Measurements from ENCODE around the gene FADS1. TPM values are rescaled to one million over a fixed set of nuclear protein-coding genes. Genes with fewer than 3 reads are reported as not detected.
A peak's percentile ranks its signal among the peaks of the same experiment; 100 is the strongest.

Gene FADS1
- total RNA-seq, 1 donor from 2014 or later = 248 TPM

DNA sequence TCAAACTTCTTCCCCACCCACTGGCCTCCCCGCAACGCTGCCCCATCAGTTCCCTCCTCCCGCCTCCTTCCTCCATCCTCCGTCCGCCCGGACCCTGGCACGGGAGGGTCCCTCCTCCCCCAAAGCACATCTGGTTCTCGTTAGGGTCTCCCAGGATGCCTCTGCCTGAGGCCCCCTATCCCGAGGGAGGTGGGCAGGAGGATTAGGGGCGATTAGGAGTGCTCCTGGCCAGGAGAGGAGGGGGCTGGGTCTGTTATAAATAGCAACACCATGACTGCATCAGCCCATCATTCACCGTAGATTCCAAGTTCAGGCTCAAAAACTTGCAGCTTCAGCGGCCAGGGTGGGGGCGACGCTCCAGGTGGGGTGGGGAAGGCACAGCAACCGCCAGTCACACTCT is 54.0 kb downstream of the FADS1 start:
- peaks cover 24% of the 10 kb centered on the region for H3K27me3 Mint-ChIP-seq (ENCODE audit: low read depth)
- no peak for DNase-seq (ENCODE audit: low read depth, low spot score)
- no peak overlapping the region for H3K27ac Mint-ChIP-seq (ENCODE audit: unreplicated experiment)
- no peaks in the 10 kb centered on the region for H3K36me3 Mint-ChIP-seq (ENCODE audit: low read depth)
- H3K9me3 Mint-ChIP-seq = no peaks in the 10 kb centered on the region
- no peak for TF ChIP-seq CTCF (conservative IDR thresholded peaks at IDR 0.05)
- peaks cover 10% of the 10 kb centered on the region for H3K4me1 Mint-ChIP-seq
- no peak overlapping the region for H3K4me3 Mint-ChIP-seq

- H3K27ac Mint-ChIP-seq (ENCODE audit: unreplicated experiment) = no peak overlapping the region
- no peaks in the 10 kb centered on the region for H3K9me3 Mint-ChIP-seq
- no peak overlapping the region for H3K4me3 Mint-ChIP-seq
- no peak for DNase-seq (ENCODE audit: low read depth, low spot score)
- H3K27me3 Mint-ChIP-seq (ENCODE audit: low read depth) = peaks cover 25% of the 10 kb centered on the region
- TF ChIP-seq CTCF (conservative IDR thresholded peaks at IDR 0.05) = no peak
- no peaks in the 10 kb centered on the region for H3K36me3 Mint-ChIP-seq (ENCODE audit: low read depth)
- peaks cover 11% of the 10 kb centered on the region for H3K4me1 Mint-ChIP-seq
Observed at GRCh38 chr11:61762223-61762615, 54.6 kb downstream of the FADS1 start.

GRCh38 chr11:61761440-61762222 is 55.2 kb downstream of the FADS1 start:
- Mint-ChIP-seq H3K27ac (ENCODE audit: unreplicated experiment) (no peak overlapping the region), H3K36me3 (ENCODE audit: low read depth) (no peaks in the 10 kb centered on the region), H3K4me1 (peaks cover 14% of the 10 kb centered on the region), H3K27me3 (ENCODE audit: low read depth) (peaks cover 27% of the 10 kb centered on the region), H3K9me3 (no peaks in the 10 kb centered on the region), H3K4me3 (no peak overlapping the region)
- no peak for DNase-seq (ENCODE audit: low read depth, low spot score)
- no peak for TF ChIP-seq CTCF (conservative IDR thresholded peaks at IDR 0.05)

DNA sequence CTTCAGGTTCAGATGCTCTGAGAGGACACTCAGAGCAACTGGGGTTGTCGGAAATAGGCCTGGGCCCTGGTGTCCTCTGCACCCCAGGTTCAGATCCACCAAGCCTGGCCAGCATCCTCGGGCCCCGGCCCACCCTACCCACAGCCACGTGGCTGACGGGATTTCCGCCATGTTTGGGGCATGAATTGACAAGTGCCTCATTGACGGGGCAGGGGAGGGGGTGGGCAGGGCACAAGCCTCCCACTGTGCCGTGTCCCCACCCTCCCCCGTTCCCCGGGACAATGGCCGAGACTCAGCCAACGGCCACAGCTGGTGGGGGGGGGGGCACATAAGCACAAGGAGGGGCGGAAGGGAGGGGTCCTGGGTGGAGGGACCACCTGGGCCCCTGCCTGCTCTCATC is 55.9 kb downstream of the FADS1 start:
- H3K9me3 Mint-ChIP-seq = no peaks in the 10 kb centered on the region
- H3K4me1 Mint-ChIP-seq = peaks cover 14% of the 10 kb centered on the region
- no peak overlapping the region for H3K4me3 Mint-ChIP-seq
- peaks cover 32% of the 10 kb centered on the region for H3K27me3 Mint-ChIP-seq (ENCODE audit: low read depth)
- H3K36me3 Mint-ChIP-seq (ENCODE audit: low read depth) = no peaks in the 10 kb centered on the region
- DNase-seq (ENCODE audit: low read depth, low spot score) = no peak
- no peak for TF ChIP-seq CTCF (conservative IDR thresholded peaks at IDR 0.05)
- H3K27ac Mint-ChIP-seq (ENCODE audit: unreplicated experiment) = no peak overlapping the region

DNA sequence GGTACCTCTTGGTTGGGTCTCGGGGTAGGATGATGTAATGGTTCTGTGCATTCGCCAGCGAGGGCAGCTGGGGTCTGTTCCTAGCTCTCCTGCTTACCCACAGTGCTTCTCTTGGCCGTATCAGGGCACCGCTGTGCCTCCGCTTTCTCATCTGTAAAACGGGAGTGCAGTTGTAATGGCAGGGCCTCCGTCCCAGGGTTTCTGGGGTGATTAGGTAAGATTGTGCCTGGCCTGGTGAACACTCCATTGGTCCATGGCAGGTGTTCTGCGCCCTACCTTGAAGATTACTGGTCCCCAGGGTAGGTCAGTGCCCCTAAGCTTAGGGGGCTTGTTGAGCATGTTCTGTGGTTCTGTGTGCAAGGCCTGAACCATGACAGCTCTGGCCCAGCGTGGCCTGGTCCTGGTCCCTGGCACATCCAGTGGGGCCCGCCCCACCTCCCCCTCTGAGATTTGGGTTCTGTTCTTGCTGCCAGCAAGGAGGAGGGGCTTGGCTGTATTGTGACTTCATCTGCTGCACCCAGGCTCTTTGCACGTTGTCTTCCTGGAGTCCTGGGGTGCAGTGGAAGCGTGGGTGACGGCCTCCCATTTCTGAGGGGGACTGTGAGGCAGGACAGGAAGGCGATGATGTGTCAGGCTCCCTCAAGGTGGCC is 59.5 kb downstream of the FADS1 start:
- H3K36me3 Mint-ChIP-seq (ENCODE audit: low read depth) = no peaks in the 10 kb centered on the region
- H3K4me3 Mint-ChIP-seq = no peak overlapping the region
- peaks cover 51% of the 10 kb centered on the region for H3K27me3 Mint-ChIP-seq (ENCODE audit: low read depth)
- H3K4me1 Mint-ChIP-seq = peaks cover 15% of the 10 kb centered on the region
- peak overlapping the region; percentile 57 for H3K27ac Mint-ChIP-seq (ENCODE audit: unreplicated experiment)
- DNase-seq (ENCODE audit: low read depth, low spot score) = no peak
- no peaks in the 10 kb centered on the region for H3K9me3 Mint-ChIP-seq
- TF ChIP-seq CTCF (conservative IDR thresholded peaks at IDR 0.05) = no peak

Data from neural crest cell (in vitro differentiated cells).